HepG2 (cell line): Measurements from ENCODE around the gene CTNNA3. TPM values are rescaled to one million over a fixed set of nuclear protein-coding genes. Genes with fewer than 3 reads are reported as not detected.

Source experiments
- ATAC-seq: fragments of 200-7000 bp; cut with Tn5 transposase; 3 replicates; pipeline ENCODE4 v1.9.1; 2020; ENCODE audit warnings: mild to moderate bottlenecking, moderate library complexity
- BruUV-seq: library from RNA; stranded (reverse); fragments of 400-500 nt; replicated peaks from 2 replicates; lab custom pipeline; 2021; lab: Mats Ljungman, UMichigan
- CTCF ChIA-PET: fragments of 300-600 bp; formaldehyde crosslinking; extraction: SDS; loops from one replicate; lab custom pipeline; 2021; ENCODE audit warnings: low total read pairs, inconsistent platforms, low intra/inter-chr PET ratio; lab: Yijun Ruan, JAX
- POLR2A ChIA-PET: fragments of 350-600 bp; sonication (Branson Sonifier 250); formaldehyde crosslinking; loops from one replicate; lab custom pipeline; 2020; ENCODE audit warnings: antibody characterized with exemption, inconsistent platforms; lab: Yijun Ruan, JAX
- DNase-seq: peaks from one replicate; pipeline ENCODE4 v3.0.0-alpha.2; 2015; ENCODE audit warnings: low spot score
- FAIRE-seq: peaks from 3 replicates; lab custom pipeline; 2011; peaks lifted over from hg19 to GRCh38; lab: Jason Lieb, UNC
- H2AFZ ChIP-seq: one replicate; pipeline ENCODE4 v1.6.1; 2011; ENCODE audit warnings: low read length, inconsistent platforms
- H3K27ac ChIP-seq: fragments of 300-600 bp; 3 replicates; pipeline ENCODE4 v1.8.0; 2011; ENCODE audit warnings: mixed run types, mild to moderate bottlenecking, mixed read lengths, low read length, inconsistent platforms; ENCODE audit not compliant: insufficient read depth; ENCODE audit errors: extremely low read length
- H3K27me3 ChIP-seq, 2 experiments: fragments of 200-600 bp in 1 of 2; 2 replicates in 1 of 2; 3 replicates in 1 of 2; pipeline versions ENCODE4 v1.6.0 to v1.8.0; 2011; ENCODE audit warnings: low read length in 2 of 2, mild to moderate bottlenecking in 2 of 2, moderate library complexity in 2 of 2, inconsistent platforms in 1 of 2; ENCODE audit not compliant: insufficient read depth in 2 of 2, control insufficient read depth in 1 of 2
- H3K36me3 ChIP-seq, 2 experiments: fragments of 200-600 bp in 1 of 2; replicated peaks in 1 of 2; 2 replicates in 1 of 2; 3 replicates in 1 of 2; pipeline versions ENCODE4 v1.5.1 to v1.8.0; 2011; ENCODE audit warnings: low read length in 2 of 2, inconsistent platforms in 1 of 2; ENCODE audit not compliant: insufficient read depth in 2 of 2, control insufficient read depth in 1 of 2
- H3K4me1 ChIP-seq: 2 replicates; pipeline ENCODE4 v1.5.1; 2012; ENCODE audit warnings: low read length, inconsistent platforms; ENCODE audit not compliant: insufficient read depth
- H3K4me2 ChIP-seq: 2 replicates; pipeline ENCODE4 v1.6.0; 2011; ENCODE audit warnings: low read depth, low read length, inconsistent platforms
- H3K4me3 ChIP-seq, 3 experiments: fragments of 200-600 bp in 1 of 3; sonication (generic), shearing (Covaris generic) in 1 of 3; replicated peaks in 1 of 3; 2 replicates each; pipeline ENCODE4 v1.5.1; 2011 to 2016; ENCODE audit warnings: low read length in 3 of 3, inconsistent platforms in 2 of 3, low read depth in 2 of 3, mild to moderate bottlenecking in 2 of 3, control low read depth in 1 of 3, mixed read lengths in 1 of 3; ENCODE audit not compliant: insufficient read depth in 1 of 3
- H3K79me2 ChIP-seq: one replicate; pipeline ENCODE4 v1.6.1; 2011; ENCODE audit warnings: low read length, inconsistent platforms; ENCODE audit not compliant: insufficient read depth
- H3K9ac ChIP-seq: 2 replicates; pipeline ENCODE4 v1.6.0; 2011; ENCODE audit warnings: mild to moderate bottlenecking, low read depth, low read length, inconsistent platforms; ENCODE audit not compliant: insufficient read depth
- H3K9me3 ChIP-seq: 2 replicates; pipeline ENCODE4 v1.5.1; 2012; ENCODE audit warnings: mild to moderate bottlenecking, low read length
- H4K20me1 ChIP-seq: 2 replicates; pipeline ENCODE4 v1.6.0; 2011; ENCODE audit warnings: inconsistent platforms, mild to moderate bottlenecking, low read length, moderate library complexity; ENCODE audit not compliant: insufficient read depth
- ZNF224 ChIP-seq: sonication (generic); formaldehyde crosslinking; IDR thresholded peaks from 2 replicates; pipeline ENCODE4 v1.5.0; 2020; ENCODE audit warnings: mild to moderate bottlenecking, missing genetic modification reagents
- ZNF589 ChIP-seq: sonication (generic); formaldehyde crosslinking; conservative IDR thresholded peaks from 2 replicates; pipeline ENCODE4 v1.8.0; 2022; ENCODE audit warnings: mild to moderate bottlenecking, moderate library complexity, missing genetic modification reagents
- WGBS: methylation state at CpG from one replicate; pipeline ENCODE4 v1.1.6; 2017; ENCODE audit warnings: low lambda C conversion rate; 5-methylcytosine and 5-hydroxymethylcytosine counted together
- in situ Hi-C: cut with HindIII; loops from 2 replicates; pipeline ENCODE4 v1.10.0; 2017; ENCODE audit warnings: low pct_unique_long_range_greater_than_20kb; ENCODE audit not compliant: extremely low pct_ligation_motif_present
- intact Hi-C: fragments of 100-400 bp; cut with micrococcal nuclease; formaldehyde crosslinking; loops from one replicate; pipeline ENCODE4 v1.10.0; 2022; ENCODE audit not compliant: unreplicated experiment
- polyA plus RNA-seq, 8 experiments: library from polyadenylated mRNA; depleted of rRNA in 3 of 8; stranded (reverse) in 7 of 8; unstranded in 1 of 8; fragments of >200 nt; fragmentation: Illumina TruSeq in 4 of 8; extraction: Trizol in 4 of 8; gene quantifications; 2 replicates each; pipeline versions ENCODE4 v1.2.1 to v1.2.3, GENCODE V29; 2011 to 2016; ENCODE audit warnings: low read depth in 4 of 8, missing spikeins in 1 of 8, mixed read lengths in 1 of 8; ENCODE audit not compliant: insufficient read depth in 1 of 8
- total RNA-seq, 5 experiments: library from RNA; depleted of rRNA; stranded (reverse); fragments of >200 nt; fragmentation: Illumina TruSeq; extraction: Trizol; gene quantifications; 2 replicates each; pipeline ENCODE4 v1.2.3, GENCODE V29; 2016; ENCODE audit warnings: low read depth in 1 of 5
- TF ChIP-seq, protein P1 (sequence below): sonication (generic); formaldehyde crosslinking; IDR thresholded peaks from 2 replicates; pipeline ENCODE4 v1.4.0; 2020; ENCODE audit warnings: mild to moderate bottlenecking, missing genetic modification reagents, borderline replicate concordance
- TF ChIP-seq, protein P2 (sequence below): sonication (generic); formaldehyde crosslinking; IDR thresholded peaks from 2 replicates; pipeline ENCODE4 v1.4.0; 2020; ENCODE audit warnings: missing genetic modification reagents
- TF ChIP-seq, protein P3 (sequence below): IDR thresholded peaks from 2 replicates; pipeline ENCODE4 v1.6.1; 2016; ENCODE audit warnings: control low read depth
- TF ChIP-seq, protein P4 (sequence below): sonication (generic); formaldehyde crosslinking; IDR thresholded peaks from 2 replicates; pipeline ENCODE4 v1.5.0; 2020; ENCODE audit warnings: mild to moderate bottlenecking, missing genetic modification reagents

CTNNA3 gene
- total and polyA plus RNA-seq, 2 of the 13 experiments (the other 11 are each of a cell fraction or from before 2014, with no cell fraction given), result not detected

DNA sequence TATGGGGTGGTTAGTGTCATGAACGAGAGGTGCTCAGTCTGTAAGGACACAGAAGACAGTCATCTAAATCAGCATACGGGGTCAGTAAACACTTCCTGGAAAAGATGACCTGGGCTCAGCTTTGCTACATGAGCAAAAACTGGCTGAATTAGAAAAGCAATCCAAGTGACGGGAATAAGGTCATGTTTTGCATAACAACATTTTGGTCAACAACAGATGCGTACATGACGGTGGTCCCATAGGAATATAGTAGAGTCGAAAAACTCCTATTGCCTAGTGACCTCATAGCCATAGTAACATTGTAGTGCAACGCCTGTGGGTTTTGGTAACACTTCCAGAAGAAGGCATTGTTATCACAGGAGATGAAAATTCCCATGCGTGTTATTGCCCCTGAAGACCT lies 92.9 kb downstream of the CTNNA3 start:
- H3K4me1 ChIP-seq, result no peaks in the 10 kb centered on the region
- in situ Hi-C loops, result no loop called here
- no peaks in the 10 kb centered on the region for H4K20me1 ChIP-seq
- WGBS, result 22% methylated on average over 8 of the region's 8 CpGs
- no peak for DNase-seq
- no TSS peak for BruUV-seq
- FAIRE-seq, result no peak
- intact Hi-C loops, result no loop called here
- ChIA-PET POLR2A (no interaction called here), CTCF (no interaction called here)
- no peak for ATAC-seq
- H3K9me3 ChIP-seq, result no peaks in the 10 kb centered on the region
- no peaks in the 10 kb centered on the region for H3K36me3 ChIP-seq
- no peaks in the 10 kb centered on the region for H3K27me3 ChIP-seq
- no peaks in the 10 kb centered on the region for H3K79me2 ChIP-seq
- no peak overlapping the region for H3K4me2 ChIP-seq
- no peak overlapping the region for H2AFZ ChIP-seq
- H3K4me3 ChIP-seq, result no peak overlapping the region
- no peak overlapping the region for H3K9ac ChIP-seq
- H3K27ac ChIP-seq, result no peak overlapping the region
- TF ChIP-seq, protein P1, sequence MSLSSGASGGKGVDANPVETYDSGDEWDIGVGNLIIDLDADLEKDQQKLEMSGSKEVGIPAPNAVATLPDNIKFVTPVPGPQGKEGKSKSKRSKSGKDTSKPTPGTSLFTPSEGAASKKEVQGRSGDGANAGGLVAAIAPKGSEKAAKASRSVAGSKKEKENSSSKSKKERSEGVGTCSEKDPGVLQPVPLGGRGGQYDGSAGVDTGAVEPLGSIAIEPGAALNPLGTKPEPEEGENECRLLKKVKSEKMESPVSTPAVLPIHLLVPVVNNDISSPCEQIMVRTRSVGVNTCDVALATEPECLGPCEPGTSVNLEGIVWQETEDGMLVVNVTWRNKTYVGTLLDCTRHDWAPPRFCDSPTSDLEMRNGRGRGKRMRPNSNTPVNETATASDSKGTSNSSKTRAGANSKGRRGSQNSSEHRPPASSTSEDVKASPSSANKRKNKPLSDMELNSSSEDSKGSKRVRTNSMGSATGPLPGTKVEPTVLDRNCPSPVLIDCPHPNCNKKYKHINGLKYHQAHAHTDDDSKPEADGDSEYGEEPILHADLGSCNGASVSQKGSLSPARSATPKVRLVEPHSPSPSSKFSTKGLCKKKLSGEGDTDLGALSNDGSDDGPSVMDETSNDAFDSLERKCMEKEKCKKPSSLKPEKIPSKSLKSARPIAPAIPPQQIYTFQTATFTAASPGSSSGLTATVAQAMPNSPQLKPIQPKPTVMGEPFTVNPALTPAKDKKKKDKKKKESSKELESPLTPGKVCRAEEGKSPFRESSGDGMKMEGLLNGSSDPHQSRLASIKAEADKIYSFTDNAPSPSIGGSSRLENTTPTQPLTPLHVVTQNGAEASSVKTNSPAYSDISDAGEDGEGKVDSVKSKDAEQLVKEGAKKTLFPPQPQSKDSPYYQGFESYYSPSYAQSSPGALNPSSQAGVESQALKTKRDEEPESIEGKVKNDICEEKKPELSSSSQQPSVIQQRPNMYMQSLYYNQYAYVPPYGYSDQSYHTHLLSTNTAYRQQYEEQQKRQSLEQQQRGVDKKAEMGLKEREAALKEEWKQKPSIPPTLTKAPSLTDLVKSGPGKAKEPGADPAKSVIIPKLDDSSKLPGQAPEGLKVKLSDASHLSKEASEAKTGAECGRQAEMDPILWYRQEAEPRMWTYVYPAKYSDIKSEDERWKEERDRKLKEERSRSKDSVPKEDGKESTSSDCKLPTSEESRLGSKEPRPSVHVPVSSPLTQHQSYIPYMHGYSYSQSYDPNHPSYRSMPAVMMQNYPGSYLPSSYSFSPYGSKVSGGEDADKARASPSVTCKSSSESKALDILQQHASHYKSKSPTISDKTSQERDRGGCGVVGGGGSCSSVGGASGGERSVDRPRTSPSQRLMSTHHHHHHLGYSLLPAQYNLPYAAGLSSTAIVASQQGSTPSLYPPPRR (CRISPR knock-in tag), result no peak
- no peak for TF ChIP-seq ZNF224
- TF ChIP-seq, protein P2, sequence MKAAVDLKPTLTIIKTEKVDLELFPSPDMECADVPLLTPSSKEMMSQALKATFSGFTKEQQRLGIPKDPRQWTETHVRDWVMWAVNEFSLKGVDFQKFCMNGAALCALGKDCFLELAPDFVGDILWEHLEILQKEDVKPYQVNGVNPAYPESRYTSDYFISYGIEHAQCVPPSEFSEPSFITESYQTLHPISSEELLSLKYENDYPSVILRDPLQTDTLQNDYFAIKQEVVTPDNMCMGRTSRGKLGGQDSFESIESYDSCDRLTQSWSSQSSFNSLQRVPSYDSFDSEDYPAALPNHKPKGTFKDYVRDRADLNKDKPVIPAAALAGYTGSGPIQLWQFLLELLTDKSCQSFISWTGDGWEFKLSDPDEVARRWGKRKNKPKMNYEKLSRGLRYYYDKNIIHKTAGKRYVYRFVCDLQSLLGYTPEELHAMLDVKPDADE (CRISPR knock-in tag), result no peak
- TF ChIP-seq ZNF589 (CRISPR knock-in tag), result no peak
- TF ChIP-seq, protein P3, sequence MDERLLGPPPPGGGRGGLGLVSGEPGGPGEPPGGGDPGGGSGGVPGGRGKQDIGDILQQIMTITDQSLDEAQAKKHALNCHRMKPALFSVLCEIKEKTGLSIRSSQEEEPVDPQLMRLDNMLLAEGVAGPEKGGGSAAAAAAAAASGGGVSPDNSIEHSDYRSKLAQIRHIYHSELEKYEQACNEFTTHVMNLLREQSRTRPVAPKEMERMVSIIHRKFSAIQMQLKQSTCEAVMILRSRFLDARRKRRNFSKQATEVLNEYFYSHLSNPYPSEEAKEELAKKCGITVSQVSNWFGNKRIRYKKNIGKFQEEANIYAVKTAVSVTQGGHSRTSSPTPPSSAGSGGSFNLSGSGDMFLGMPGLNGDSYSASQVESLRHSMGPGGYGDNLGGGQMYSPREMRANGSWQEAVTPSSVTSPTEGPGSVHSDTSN, result no peak
- TF ChIP-seq, protein P4, sequence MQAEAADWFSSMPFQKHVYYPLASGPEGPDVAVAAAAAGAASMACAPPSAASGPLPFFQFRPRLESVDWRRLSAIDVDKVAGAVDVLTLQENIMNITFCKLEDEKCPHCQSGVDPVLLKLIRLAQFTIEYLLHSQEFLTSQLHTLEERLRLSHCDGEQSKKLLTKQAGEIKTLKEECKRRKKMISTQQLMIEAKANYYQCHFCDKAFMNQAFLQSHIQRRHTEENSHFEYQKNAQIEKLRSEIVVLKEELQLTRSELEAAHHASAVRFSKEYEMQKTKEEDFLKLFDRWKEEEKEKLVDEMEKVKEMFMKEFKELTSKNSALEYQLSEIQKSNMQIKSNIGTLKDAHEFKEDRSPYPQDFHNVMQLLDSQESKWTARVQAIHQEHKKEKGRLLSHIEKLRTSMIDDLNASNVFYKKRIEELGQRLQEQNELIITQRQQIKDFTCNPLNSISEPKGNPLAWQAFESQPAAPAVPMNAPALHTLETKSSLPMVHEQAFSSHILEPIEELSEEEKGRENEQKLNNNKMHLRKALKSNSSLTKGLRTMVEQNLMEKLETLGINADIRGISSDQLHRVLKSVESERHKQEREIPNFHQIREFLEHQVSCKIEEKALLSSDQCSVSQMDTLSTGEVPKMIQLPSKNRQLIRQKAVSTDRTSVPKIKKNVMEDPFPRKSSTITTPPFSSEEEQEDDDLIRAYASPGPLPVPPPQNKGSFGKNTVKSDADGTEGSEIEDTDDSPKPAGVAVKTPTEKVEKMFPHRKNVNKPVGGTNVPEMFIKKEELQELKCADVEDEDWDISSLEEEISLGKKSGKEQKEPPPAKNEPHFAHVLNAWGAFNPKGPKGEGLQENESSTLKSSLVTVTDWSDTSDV (CRISPR knock-in tag), result no peak
